Endothelial cell of umbilical vein (primary cell): ENCODE data around the gene RBM3. TPM values are rescaled to one million over a fixed set of nuclear protein-coding genes. Genes with fewer than 3 reads are reported as not detected.

Experiments
- BruUV-seq: library from RNA; stranded (reverse); fragments of 400-500 nt; replicated peaks from 2 replicates; lab custom pipeline; 2021; lab: Mats Ljungman, UMichigan
- CTCF ChIA-PET: fragments of 300-600, 350-600 bp; sonication (Branson Sonifier 250); formaldehyde crosslinking; loops from one replicate; lab custom pipeline; 2021; ENCODE audit warnings: antibody characterized with exemption, inconsistent platforms; lab: Charles Lee
- POLR2A ChIA-PET: fragments of 300-600, 350-600 bp; sonication (Branson Sonifier 250); formaldehyde crosslinking; loops from one replicate; lab custom pipeline; 2021; ENCODE audit warnings: antibody characterized with exemption, inconsistent platforms; lab: Charles Lee
- DNase-seq: peaks from one replicate; pipeline ENCODE4 v3.0.0-alpha.2; 2011; ENCODE audit warnings: low read depth, low spot score
- FAIRE-seq: peaks from 2 replicates; lab custom pipeline; 2011; peaks lifted over from hg19 to GRCh38; lab: Jason Lieb, UNC
- H2AFZ ChIP-seq: 2 replicates; pipeline ENCODE4 v1.6.0; 2012; ENCODE audit warnings: low read depth, low read length, control low read depth, inconsistent platforms
- H3K27ac ChIP-seq: 2 replicates; pipeline ENCODE4 v1.5.1; 2011; ENCODE audit warnings: low read depth, mild to moderate bottlenecking, control low read depth, low read length, moderate library complexity; ENCODE audit not compliant: insufficient read depth
- H3K27me3 ChIP-seq, 2 experiments: 2 replicates each; pipeline versions ENCODE4 v1.6.0 to v1.6.1; 2011; ENCODE audit warnings: low read length in 2 of 2, mixed read lengths in 1 of 2; ENCODE audit not compliant: control insufficient read depth in 2 of 2, insufficient read depth in 2 of 2
- H3K36me3 ChIP-seq, 2 experiments: 2 replicates in 1 of 2; 3 replicates in 1 of 2; pipeline ENCODE4 v1.5.1; 2011; ENCODE audit warnings: low read length in 2 of 2, mild to moderate bottlenecking in 1 of 2, moderate library complexity in 1 of 2; ENCODE audit not compliant: control insufficient read depth in 2 of 2, insufficient read depth in 2 of 2; ENCODE audit errors: extremely low read depth in 1 of 2
- H3K4me1 ChIP-seq: 3 replicates; pipeline ENCODE4 v1.5.1; 2011; ENCODE audit warnings: mild to moderate bottlenecking, low read length; ENCODE audit not compliant: control insufficient read depth, insufficient read depth; ENCODE audit errors: extremely low read depth
- H3K4me2 ChIP-seq: 2 replicates; pipeline ENCODE4 v1.6.1; 2011; ENCODE audit warnings: low read length, control low read depth, mixed read lengths; ENCODE audit not compliant: insufficient read depth
- H3K4me3 ChIP-seq, 3 experiments: fragments of 200-600 bp in 1 of 3; sonication (generic), shearing (Covaris generic) in 1 of 3; replicated peaks in 1 of 3; 2 replicates each; pipeline ENCODE4 v1.5.1; 2011 to 2016; ENCODE audit warnings: control low read depth in 3 of 3, low read length in 3 of 3, mild to moderate bottlenecking in 2 of 3, inconsistent platforms in 1 of 3, low read depth in 1 of 3, moderate library complexity in 1 of 3; ENCODE audit not compliant: insufficient read depth in 1 of 3
- H3K79me2 ChIP-seq: 2 replicates; pipeline ENCODE4 v1.6.0; 2012; ENCODE audit warnings: low read length, inconsistent platforms; ENCODE audit not compliant: control insufficient read depth, insufficient read depth
- H3K9ac ChIP-seq: replicated peaks from 2 replicates; pipeline ENCODE3; 2011; ENCODE audit warnings: low read length, control low read depth; ENCODE audit not compliant: insufficient read depth; ENCODE audit errors: extremely low read depth
- H3K9me1 ChIP-seq: replicated peaks from 3 replicates; pipeline ENCODE4 v1.6.0; 2011; ENCODE audit warnings: mild to moderate bottlenecking, low read length; ENCODE audit not compliant: control insufficient read depth, insufficient read depth; ENCODE audit errors: extremely low read depth
- H3K9me3 ChIP-seq: replicated peaks from 2 replicates; pipeline ENCODE4 v1.5.1; 2012; ENCODE audit warnings: low read length, inconsistent platforms; ENCODE audit not compliant: control insufficient read depth, insufficient read depth
- H4K20me1 ChIP-seq: replicated peaks from 2 replicates; pipeline ENCODE3; 2011; ENCODE audit warnings: mild to moderate bottlenecking, low read length; ENCODE audit not compliant: control insufficient read depth, insufficient read depth; ENCODE audit errors: extremely low read depth
- EZH2 ChIP-seq: IDR thresholded peaks from 2 replicates; pipeline ENCODE4 v1.6.1; 2012; ENCODE audit warnings: borderline replicate concordance, low read depth, mild to moderate bottlenecking, moderate library complexity, low read length, inconsistent platforms; ENCODE audit not compliant: severe bottlenecking
- FOS ChIP-seq: IDR thresholded peaks from 2 replicates; pipeline ENCODE4 v1.6.1; 2011; ENCODE audit warnings: mild to moderate bottlenecking, low read length, moderate library complexity, borderline replicate concordance; ENCODE audit not compliant: insufficient read depth
- GATA2 ChIP-seq: IDR thresholded peaks from 2 replicates; pipeline ENCODE4 v1.7.0; 2011; ENCODE audit warnings: low read depth, mild to moderate bottlenecking, moderate library complexity, mixed read lengths, low read length; ENCODE audit not compliant: insufficient read length, insufficient read depth
- JUN ChIP-seq: IDR thresholded peaks from 2 replicates; pipeline ENCODE4 v1.6.1; 2011; ENCODE audit warnings: borderline replicate concordance, low read depth; ENCODE audit not compliant: insufficient read length, insufficient read depth
- MYC ChIP-seq: IDR thresholded peaks from one replicate; pipeline ENCODE4 v1.6.1; 2011; ENCODE audit warnings: mild to moderate bottlenecking, low read depth, low read length
- POLR2A ChIP-seq: IDR thresholded peaks from 2 replicates; pipeline ENCODE4 v1.6.1; 2012; ENCODE audit warnings: low read depth, mild to moderate bottlenecking, control low read depth, low read length
- POLR2AphosphoS5 ChIP-seq: IDR thresholded peaks from 2 replicates; pipeline ENCODE4 v1.6.1; 2012; ENCODE audit warnings: low read depth, mild to moderate bottlenecking, control low read depth, low read length, moderate library complexity; ENCODE audit not compliant: insufficient read depth
- dilution Hi-C: fragments of 300-500 bp; cut with MboI; formaldehyde crosslinking; loops from one replicate; pipeline ENCODE4 v1.15.0; 2019; ENCODE audit warnings: low sequenced_read_pairs; ENCODE audit not compliant: extremely low pct_ligation_motif_present
- intact Hi-C: fragments of 100-400 bp; cut with micrococcal nuclease; formaldehyde crosslinking; loops from one replicate; pipeline ENCODE4 v1.10.0; 2022
- polyA plus RNA-seq, 4 experiments: library from polyadenylated mRNA; depleted of rRNA in 3 of 4; stranded (reverse) in 3 of 4; unstranded in 1 of 4; fragments of >200 nt; gene quantifications; 2 replicates each; pipeline versions ENCODE4 v1.2.1 to v1.2.3, GENCODE V29; 2011 to 2012; ENCODE audit warnings: missing spikeins in 1 of 4
- total RNA-seq: library from RNA; stranded (reverse); gene quantifications from 2 replicates; pipeline ENCODE4 v1.2.3, GENCODE V29; 2021
- TF ChIP-seq, protein P1 (sequence below), 2 donors: IDR thresholded peaks; 1 replicate in 1 of 2; 2 replicates in 1 of 2; pipeline ENCODE4 v1.5.1; 2011; ENCODE audit warnings: low read length in 2 of 2, mild to moderate bottlenecking in 2 of 2, moderate library complexity in 2 of 2, control low read depth in 1 of 2, inconsistent platforms in 1 of 2, low read depth in 1 of 2; ENCODE audit not compliant: insufficient read depth in 1 of 2; ENCODE audit errors: extremely low read depth in 1 of 2
- TF ChIP-seq, protein P2 (sequence below): IDR thresholded peaks from 2 replicates; pipeline ENCODE4 v1.6.1; 2011; ENCODE audit not compliant: insufficient read depth, insufficient read length

RBM3 gene
- total and polyA plus RNA-seq, 2 donors (not counting 3 experiments of a cell fraction or from before 2014, with no cell fraction given), result 313 to 477 TPM

- Histone ChIP-seq H2AFZ (no peak overlapping the region), H3K9me3 (no peaks in the 10 kb centered on the region), H3K4me3 (no peak overlapping the region), H3K27me3 (no peaks in the 10 kb centered on the region), H3K9me1 (no peaks in the 10 kb centered on the region), H3K27ac (no peak overlapping the region), H3K9ac (no peak overlapping the region), H3K36me3 (peaks cover 0 to 7% of the 10 kb centered on the region in 2 experiments), H3K4me1 (peaks cover 2% of the 10 kb centered on the region), H4K20me1 (no peaks in the 10 kb centered on the region), H3K4me2 (no peak overlapping the region), H3K79me2 (no peaks in the 10 kb centered on the region)
- DNase-seq, result no peak
- TF ChIP-seq, protein P1, sequence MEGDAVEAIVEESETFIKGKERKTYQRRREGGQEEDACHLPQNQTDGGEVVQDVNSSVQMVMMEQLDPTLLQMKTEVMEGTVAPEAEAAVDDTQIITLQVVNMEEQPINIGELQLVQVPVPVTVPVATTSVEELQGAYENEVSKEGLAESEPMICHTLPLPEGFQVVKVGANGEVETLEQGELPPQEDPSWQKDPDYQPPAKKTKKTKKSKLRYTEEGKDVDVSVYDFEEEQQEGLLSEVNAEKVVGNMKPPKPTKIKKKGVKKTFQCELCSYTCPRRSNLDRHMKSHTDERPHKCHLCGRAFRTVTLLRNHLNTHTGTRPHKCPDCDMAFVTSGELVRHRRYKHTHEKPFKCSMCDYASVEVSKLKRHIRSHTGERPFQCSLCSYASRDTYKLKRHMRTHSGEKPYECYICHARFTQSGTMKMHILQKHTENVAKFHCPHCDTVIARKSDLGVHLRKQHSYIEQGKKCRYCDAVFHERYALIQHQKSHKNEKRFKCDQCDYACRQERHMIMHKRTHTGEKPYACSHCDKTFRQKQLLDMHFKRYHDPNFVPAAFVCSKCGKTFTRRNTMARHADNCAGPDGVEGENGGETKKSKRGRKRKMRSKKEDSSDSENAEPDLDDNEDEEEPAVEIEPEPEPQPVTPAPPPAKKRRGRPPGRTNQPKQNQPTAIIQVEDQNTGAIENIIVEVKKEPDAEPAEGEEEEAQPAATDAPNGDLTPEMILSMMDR (IDR thresholded peaks at IDR 0.05; ENCODE audit: extremely low read depth in 1 of 2, insufficient read depth in 1 of 2, low read depth in 1 of 2, low read length in 2 of 2), result no peak
- TF ChIP-seq POLR2AphosphoS5 (no peak), POLR2A (no peak), MYC (no peak), GATA2 (no peak), FOS (no peak), JUN (no peak), EZH2 (no peak)
- TF ChIP-seq, protein P2, sequence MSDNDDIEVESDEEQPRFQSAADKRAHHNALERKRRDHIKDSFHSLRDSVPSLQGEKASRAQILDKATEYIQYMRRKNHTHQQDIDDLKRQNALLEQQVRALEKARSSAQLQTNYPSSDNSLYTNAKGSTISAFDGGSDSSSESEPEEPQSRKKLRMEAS, result no peak
- TSS peak; percentile 18 for BruUV-seq
- CTCF ChIA-PET, result no interaction called here
- dilution Hi-C loops, result no loop called here
- intact Hi-C loops, result no loop called here
- FAIRE-seq, result no peak
- POLR2A ChIA-PET, result no interaction called here
Measured at GRCh38 chrX:48560681-48561080, 13.6 kb upstream of the RBM3 start.
